WERI-Rb-1 (cell line): ENCODE measurements around the gene TMEM117.
"Not testable (repeated sequence)": the region's sequence is repeated elsewhere in the genome, so short reads cannot be mapped to it uniquely, and the experiment has no call there.

Experiments
- DNase-seq: peaks from one replicate; pipeline ENCODE4 v3.0.0-alpha.2; 2020
- H3K27ac ChIP-seq: fragments of 250-450 bp; sonication (Bioruptor Pico); 2 replicates; pipeline ENCODE4 v1.5.1; 2020; ENCODE audit warnings: mild to moderate bottlenecking, moderate library complexity
- H3K27me3 ChIP-seq: fragments of 250-450 bp; sonication (Bioruptor Pico); 2 replicates; pipeline ENCODE4 v1.5.1; 2021; ENCODE audit warnings: mild to moderate bottlenecking, low read depth, moderate library complexity; ENCODE audit not compliant: insufficient read depth, severe bottlenecking
- H3K36me3 ChIP-seq: fragments of 250-450 bp; sonication (Bioruptor Pico); 2 replicates; pipeline ENCODE4 v1.5.1; 2020; ENCODE audit warnings: mild to moderate bottlenecking, moderate library complexity
- H3K4me3 ChIP-seq: 2 replicates; pipeline ENCODE4 v1.5.1; 2011; ENCODE audit warnings: low read depth, mild to moderate bottlenecking, control low read depth, low read length
- H3K9me3 ChIP-seq: fragments of 250-450 bp; sonication (Bioruptor Pico); 2 replicates; pipeline ENCODE4 v1.5.1; 2021; ENCODE audit warnings: mild to moderate bottlenecking, moderate library complexity; ENCODE audit not compliant: severe bottlenecking
- CTCF ChIP-seq: IDR thresholded peaks from 2 replicates; pipeline ENCODE4 v1.5.1; 2011; ENCODE audit warnings: low read depth, mild to moderate bottlenecking, control low read depth, inconsistent platforms, low read length

The TMEM117 gene

GRCh38 chr12:44159216-44159615 lies 323.3 kb downstream of the TMEM117 start:
- H3K27me3 ChIP-seq, result no peaks in the 10 kb centered on the region
- no peak for DNase-seq
- no peaks in the 10 kb centered on the region for H3K9me3 ChIP-seq
- H3K36me3 ChIP-seq, result no peaks in the 10 kb centered on the region
- H3K27ac ChIP-seq, result no peak overlapping the region
- H3K4me3 ChIP-seq, result no peak overlapping the region
- no peak for TF ChIP-seq CTCF

- H3K27ac ChIP-seq, result no peak overlapping the region
- no peak overlapping the region for H3K4me3 ChIP-seq
- TF ChIP-seq CTCF, result no peak
- no peaks in the 10 kb centered on the region for H3K27me3 ChIP-seq
- H3K9me3 ChIP-seq, result no peaks in the 10 kb centered on the region
- DNase-seq, result no peak
- H3K36me3 ChIP-seq, result no peaks in the 10 kb centered on the region
Measured at GRCh38 chr12:44159862-44160261, 324.0 kb downstream of the TMEM117 start.

GRCh38 chr12:44162961-44163360 lies 327.1 kb downstream of the TMEM117 start:
- Histone ChIP-seq H3K36me3 (no peaks in the 10 kb centered on the region), H3K27me3 (no peaks in the 10 kb centered on the region), H3K4me3 (no peak overlapping the region), H3K9me3 (no peaks in the 10 kb centered on the region), H3K27ac (no peak overlapping the region)
- DNase-seq, result no peak
- no peak for TF ChIP-seq CTCF

- Histone ChIP-seq H3K9me3 (no peaks in the 10 kb centered on the region), H3K36me3 (no peaks in the 10 kb centered on the region), H3K4me3 (no peak overlapping the region), H3K27me3 (no peaks in the 10 kb centered on the region), H3K27ac (no peak overlapping the region)
- no peak for TF ChIP-seq CTCF
- DNase-seq, result no peak
Measured at GRCh38 chr12:44174053-44174452, 338.2 kb downstream of the TMEM117 start.

GRCh38 chr12:44184499-44185206 lies 348.8 kb downstream of the TMEM117 start:
- H3K27ac ChIP-seq, result no peak overlapping the region
- H3K9me3 ChIP-seq, result no peaks in the 10 kb centered on the region
- no peak for DNase-seq
- no peak for TF ChIP-seq CTCF
- no peaks in the 10 kb centered on the region for H3K27me3 ChIP-seq
- no peaks in the 10 kb centered on the region for H3K36me3 ChIP-seq
- H3K4me3 ChIP-seq, result no peak overlapping the region

- Histone ChIP-seq H3K27me3 (no peaks in the 10 kb centered on the region), H3K9me3 (no peaks in the 10 kb centered on the region), H3K27ac (no peak overlapping the region), H3K4me3 (no peak overlapping the region), H3K36me3 (no peaks in the 10 kb centered on the region)
- no peak for DNase-seq
- no peak for TF ChIP-seq CTCF
Measured at GRCh38 chr12:44193281-44193680, 357.4 kb downstream of the TMEM117 start.

GRCh38 chr12:44195719-44196118 lies 359.8 kb downstream of the TMEM117 start:
- H3K9me3 ChIP-seq, DNase-seq, H3K27ac ChIP-seq, H3K4me3 ChIP-seq, H3K36me3 ChIP-seq, H3K27me3 ChIP-seq: not testable (repeated sequence)
